NOMO-1 (cell line): Measurements from ENCODE around the gene AGMO.

Source experiments
- DNase-seq, 2 experiments: peaks; one replicate each; lab custom pipeline; 2025; ENCODE audit not compliant: unreplicated experiment in 2 of 2; lab: John Stamatoyannopoulos, UW

AGMO gene

DNA sequence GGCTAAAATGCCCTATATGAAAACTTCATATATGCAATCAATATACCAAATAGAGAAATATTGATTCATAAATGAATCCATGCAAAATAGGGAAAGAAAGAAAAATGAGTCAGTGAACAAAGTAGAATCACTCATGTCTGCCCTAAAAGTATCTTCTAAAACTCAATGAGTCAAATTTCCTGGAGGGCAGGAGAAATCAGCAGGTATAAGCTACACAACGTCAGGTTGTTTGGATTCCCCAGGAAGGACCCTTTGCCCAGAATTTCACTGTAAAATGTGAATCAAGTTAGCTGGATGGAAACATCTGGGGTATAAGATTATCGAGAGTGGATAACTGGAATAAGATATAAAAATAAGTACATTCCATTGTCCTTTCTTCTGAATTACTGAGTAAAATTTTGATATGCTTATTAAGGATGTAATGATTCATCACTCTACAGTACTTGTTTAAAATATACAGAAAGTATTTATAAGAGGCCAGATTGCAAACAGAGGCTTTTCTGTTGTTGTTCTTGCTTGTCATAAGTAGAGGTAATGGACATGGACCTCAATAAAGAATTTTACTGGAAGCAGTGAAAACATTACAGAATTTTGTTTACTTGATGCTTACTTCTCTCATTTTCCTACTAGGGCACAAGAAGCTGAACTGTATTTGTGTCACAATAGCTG is 99.0 kb downstream of the AGMO start:
- DNase-seq: no peak

DNA sequence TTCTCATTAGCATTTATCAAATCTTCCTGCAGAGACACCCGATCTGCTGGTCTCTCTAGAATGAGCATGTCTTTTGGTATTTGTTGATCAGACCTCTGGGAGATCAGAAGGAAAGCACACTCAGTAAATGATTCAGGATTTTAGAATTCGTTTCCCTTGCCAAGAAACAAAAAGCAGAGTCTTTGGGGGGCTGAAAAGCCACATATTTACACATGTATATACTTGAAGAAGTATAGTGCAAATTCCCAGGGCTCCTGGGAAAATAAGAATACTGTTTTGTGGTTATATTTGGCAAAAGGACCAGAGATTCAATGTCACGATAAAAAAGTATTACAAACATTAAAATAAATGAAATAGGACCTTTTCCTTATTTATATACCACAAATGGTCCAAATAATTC is 100.2 kb downstream of the AGMO start:
- DNase-seq: no peak

DNA sequence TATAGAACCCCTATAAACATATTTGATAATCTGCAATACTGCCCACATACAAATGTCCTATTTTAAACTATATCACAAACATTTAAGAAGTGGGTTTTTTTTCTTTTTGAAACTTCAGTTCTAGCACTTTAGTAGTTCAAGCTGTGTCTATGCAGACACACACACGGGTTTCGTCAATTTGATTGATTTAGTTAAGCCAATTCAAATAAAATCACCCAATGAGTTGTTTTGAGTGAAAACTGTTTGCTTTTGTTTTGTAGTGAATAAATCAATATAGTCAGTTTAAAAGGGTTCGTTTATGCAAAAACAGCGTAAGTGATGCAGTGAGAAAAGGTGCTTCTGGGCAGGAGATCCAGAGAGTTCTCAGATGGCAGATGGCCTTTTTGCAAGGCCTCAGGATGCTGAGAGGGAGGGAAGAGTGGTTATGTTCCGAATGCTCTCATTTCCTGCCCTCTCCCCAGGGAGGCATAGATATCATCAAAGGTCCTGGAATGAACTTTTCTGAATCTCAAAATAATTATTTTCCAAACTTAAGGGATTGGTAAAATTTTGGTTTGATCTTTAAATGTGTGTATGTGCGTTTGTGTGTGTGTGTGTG is 102.7 kb downstream of the AGMO start:
- no peak for DNase-seq

DNA sequence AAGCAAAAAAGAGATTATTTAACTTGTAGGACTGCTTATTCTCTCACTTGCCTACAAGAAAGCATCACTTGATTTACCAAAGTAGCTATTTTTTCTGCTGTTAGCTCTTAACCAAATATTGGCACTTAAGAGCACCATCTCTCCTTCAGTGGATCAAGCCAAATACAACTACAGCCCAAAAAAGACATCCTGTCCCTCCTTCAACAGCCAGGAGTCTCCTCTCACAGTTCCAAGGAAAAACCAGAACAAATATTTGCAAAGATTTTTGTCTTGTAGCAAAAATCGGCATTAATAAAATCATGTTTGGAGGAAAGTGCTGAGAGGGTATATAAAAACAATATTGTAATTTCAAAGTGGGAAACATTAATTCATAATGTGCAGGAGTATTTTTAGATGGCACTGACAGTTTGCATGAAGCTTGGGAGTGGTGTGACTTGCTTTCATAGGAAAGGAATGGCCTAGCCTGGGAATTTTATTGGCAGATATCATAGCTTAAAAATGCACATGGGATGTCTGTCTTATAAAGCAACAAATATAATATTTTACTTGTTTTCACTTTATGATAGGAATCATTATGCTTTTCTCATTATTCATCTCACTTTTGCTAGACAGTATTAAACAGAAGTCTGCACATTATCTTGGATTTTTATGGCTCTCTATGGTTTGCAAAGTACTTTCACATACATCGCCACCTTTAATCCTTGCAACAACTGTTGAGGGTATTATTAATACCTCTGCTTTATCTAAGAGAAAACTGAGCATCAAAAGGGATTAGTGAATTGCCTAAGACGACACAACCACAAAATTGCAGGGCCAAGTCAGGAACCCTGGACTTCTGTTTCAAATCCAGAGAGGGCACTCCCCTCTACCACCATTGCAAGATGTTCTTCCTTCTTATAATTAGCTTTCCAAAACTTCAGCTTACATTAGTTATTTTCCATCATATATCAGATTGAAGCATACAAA is 103.5 kb downstream of the AGMO start:
- no peak for DNase-seq

DNA sequence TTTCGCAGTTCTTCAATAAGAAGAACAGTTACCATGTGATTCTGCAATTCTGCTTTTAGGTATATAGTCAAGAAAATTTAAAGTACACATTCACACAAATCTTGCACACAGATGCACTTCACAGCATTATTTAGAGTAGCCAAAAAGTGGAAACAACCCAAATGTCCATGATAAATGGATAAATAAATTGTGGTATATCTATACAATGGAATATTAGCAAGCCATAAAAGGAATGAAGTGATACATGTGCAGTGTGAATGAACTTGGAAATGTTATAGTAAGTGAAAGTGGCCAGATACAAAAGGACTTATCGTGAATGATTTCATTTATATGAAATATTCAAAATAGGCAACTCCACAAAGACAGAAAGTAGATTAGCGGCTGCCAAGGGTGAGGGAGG is 109.1 kb downstream of the AGMO start:
- DNase-seq: no peak

DNA sequence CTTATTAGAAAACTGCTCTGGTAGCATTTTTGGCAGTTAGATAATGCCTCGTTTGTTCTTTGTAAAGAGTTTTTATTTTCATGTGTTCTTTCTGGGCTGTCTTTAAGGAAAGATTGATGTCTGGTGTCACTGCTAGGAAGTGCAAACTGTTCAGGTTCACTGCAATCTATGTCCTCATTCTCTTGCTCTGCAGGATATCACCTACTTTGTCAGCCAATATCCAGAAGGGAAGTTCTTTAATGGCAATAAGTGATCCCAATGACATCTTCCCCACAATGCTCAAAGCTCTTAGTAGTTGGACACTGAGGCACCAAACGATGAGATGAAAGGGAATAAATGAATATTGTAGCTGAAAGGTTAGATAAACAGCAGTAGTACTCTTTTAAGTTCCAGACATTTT is 115.1 kb downstream of the AGMO start:
- DNase-seq: no peak

DNA sequence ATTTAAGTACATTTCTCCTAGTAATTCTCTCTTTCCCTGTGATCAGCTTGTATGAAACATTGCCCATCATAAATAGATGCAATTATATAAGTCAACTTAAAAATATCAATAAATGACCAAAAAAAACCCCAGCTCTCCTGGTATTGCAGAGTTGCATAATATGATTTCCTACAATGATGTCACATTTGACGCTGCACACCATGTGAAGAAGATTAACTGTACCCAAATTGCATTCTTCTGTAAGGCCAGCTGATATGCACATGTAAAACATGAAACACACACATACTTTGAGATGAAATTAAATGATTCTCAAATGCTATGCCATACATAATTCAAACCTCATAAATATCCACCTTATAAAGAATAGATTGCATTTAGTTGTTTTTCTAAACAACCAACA is 115.5 kb downstream of the AGMO start:
- no peak for DNase-seq

DNA sequence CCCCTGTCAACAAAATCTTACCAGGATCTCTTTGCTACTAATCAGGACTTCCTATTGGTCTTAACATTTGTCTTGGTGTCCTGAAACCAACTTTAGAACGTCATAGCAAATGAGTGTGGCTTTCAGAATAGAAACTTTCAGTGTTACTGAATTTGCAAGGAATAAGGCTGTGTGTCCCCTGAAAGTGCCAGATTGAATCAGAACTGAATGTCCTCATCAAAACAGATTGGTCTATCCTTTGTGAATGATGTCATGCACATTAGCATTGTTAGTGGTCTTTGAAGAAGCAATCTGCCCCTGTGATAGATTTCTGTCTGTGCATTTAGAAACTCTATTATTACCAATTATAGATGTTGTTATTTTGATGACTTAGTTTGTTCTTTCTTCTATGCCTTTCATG is 119.9 kb downstream of the AGMO start:
- no peak for DNase-seq

DNA sequence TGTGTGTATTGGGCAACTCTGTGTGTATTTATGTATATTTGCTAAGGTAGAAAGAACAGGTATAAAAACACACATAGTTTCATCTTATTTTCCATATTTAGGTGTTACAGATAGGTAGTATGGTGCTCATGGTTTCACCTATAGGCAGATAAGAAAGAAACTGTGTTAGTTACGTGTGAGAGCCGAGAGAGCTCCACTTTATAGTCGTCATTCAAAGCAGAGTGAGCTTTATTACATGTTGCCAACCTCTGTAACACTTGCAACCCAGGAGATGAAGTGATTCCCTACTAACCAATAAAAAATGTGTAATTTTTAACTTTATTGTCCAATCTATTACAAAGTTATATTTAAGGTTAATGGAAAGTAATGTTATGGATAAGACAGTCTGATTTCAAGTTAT is 121.3 kb downstream of the AGMO start:
- DNase-seq: no peak

DNA sequence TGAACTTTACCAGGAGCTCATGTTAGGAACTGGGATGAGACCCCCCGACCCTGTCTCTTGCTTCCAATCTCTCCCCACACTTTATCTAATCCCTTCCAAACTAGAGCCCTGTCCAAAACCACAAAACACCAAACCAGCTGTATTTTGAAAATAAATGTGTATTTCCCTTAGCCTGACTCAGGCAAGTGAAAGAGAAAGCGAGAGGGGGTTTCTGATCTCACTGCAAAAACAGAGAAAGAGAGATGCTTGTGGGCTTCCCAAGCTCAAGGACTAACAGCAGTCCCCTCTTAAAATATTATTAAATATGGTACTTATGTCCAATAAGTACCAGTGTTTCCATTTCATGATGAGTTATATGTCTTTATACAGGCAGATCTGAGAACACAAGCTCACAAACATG is 122.0 kb downstream of the AGMO start:
- DNase-seq: no peak

DNA sequence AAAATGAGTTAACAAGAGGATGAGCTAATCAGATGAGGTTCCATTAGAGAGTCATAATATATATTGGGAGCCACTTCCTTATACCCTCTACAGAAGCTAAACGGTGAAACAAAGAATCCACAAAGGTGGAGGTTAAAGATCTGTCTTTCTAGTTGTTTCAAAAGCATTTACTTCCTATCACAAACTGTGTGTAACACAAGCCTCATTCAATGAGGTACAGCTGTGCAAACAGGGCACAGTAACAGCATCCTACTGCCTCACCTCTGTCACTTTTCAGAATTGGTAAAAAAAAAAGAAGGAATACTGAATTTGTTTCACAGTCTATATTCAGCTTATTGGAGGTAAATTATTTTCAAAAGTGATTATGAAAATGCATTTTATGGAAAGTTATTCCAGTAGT is 128.7 kb downstream of the AGMO start:
- DNase-seq: no peak

DNA sequence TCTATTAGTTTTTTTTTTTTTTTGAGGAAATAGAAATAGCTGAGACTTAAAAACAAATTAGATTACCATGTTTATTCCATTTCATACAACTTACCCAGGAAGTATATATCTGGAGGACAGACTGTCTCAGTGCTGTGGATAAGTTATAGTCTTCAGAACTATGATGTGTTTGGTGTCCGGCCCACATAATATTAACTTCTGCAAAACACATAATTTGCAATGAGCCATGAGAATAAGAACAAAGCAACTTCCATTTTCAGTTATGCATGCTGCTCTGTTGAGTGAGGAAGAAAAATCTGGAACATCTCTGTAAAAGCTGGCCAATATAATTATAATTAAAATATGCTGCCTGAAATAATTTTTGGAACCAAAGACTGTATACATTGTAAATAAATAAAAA is 130.9 kb downstream of the AGMO start:
- no peak for DNase-seq

DNA sequence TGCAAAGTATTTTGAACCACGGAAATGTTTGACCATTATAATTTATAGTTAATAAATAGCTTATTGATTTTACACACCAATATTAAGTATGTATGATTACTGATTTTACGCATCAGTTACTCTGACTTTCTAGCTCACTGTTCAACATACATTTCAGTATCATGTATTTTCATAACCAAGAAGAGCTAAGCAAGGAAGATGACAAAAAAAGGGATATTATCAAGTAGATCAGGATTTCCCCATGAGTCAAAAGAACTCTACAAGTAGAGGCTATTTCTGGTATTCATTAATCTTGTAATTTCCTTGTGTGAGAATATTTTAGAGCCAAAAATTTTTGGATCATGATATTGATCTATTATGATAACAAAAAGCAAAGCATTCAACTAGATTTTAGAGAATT is 131.6 kb downstream of the AGMO start:
- DNase-seq: no peak

DNA sequence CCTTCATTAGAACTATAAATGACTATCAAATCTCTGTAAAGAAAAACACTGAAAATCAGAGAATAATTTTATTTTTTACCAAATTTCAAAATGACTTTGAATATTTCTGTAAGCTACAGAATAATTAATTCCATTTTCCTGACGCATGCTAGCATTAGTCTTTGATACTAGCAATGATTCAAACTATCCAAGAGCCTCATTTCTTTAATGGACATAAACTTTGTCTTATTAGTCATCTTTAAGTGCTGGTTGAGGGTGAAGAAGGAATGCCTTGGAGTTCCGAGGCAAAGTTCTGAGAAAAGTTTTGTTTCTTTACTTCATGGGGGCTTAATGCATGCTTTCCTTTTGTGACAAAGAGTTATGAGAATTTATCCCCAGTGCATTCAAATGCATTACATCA is 137.3 kb downstream of the AGMO start:
- no peak for DNase-seq

DNA sequence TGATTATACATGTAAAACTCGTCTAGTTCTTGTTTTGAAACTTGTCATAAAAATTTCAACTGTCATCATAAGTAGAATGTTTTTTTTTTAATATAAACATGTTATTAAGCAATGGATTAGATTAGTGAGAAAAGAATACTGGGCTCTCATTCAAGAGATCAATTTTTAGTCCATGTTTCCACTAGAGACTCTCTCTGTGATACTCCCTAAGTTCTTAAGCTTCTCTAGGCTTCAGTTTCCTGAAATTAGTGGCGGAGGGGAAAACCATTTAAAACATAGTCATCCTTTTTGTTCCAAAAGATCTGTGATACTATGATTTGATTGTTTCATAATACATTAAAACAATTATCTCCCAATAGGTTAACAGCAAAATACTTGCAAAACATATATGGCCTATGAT is 142.2 kb downstream of the AGMO start:
- DNase-seq: no peak

DNA sequence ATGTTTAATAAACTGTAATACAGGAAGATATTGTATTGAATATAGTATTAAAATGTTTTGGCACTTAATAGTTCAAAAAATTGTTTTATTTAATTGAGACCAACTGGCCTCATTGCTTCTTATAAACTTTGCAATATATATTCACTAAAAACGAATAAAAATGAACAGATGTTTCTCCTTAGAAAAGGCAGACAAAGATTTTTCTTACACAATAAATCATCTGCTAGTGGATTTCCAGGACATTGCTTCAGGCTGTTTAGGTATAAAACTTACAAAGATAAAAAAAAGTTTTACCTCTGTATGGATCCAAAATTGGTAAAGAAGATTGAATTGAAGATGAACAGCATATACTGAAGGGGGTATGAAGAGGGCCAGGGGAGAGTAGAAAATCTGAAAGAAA is 143.6 kb downstream of the AGMO start:
- DNase-seq: no peak

DNA sequence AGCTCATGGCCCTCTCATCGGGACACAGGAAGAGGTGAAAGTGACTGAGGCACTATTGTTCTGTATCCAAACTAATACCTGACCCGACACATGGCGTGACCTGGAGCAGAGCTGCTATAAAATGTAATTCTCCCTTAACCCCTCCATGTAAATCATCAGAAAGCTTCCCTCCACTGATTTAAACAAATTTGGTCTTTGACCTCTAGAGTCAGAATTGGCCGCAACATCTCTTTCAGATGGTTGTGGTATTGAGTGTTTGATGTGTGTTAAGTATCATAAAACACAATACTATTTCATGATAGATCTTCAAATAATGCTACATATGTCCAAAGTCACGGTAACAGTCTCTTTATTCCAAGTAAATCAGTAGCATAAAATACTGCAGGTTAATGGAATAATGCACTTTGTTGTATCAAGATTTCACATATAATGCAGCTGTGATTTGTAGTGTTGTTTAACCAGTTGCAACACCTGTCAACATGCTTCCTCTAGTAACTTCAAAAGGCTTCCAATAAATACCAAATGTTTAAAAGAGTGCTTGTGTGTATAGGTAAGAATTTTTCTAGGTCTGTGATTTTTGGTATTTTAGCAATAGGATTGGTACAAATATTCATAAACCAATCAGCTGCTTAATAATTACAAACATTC is 144.3 kb downstream of the AGMO start:
- DNase-seq: no peak

DNA sequence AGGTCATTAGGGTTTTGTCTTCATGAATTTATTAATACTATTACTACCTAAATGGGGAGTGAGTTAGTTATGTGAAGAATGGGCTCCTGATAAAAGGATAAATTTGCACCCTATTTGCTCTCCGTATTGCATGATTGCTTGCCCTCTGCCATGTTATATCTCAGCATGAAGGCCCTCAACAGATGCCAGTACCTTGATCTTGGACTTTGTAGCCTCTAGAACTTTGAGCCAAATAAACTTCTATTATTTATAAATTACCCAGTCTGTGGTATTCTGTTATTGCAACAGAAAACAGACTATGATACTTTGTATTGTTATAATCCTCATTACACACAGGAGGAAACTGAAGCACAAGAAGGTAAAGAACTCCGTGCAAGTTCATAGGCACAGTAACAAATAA is 150.8 kb downstream of the AGMO start:
- DNase-seq: no peak

DNA sequence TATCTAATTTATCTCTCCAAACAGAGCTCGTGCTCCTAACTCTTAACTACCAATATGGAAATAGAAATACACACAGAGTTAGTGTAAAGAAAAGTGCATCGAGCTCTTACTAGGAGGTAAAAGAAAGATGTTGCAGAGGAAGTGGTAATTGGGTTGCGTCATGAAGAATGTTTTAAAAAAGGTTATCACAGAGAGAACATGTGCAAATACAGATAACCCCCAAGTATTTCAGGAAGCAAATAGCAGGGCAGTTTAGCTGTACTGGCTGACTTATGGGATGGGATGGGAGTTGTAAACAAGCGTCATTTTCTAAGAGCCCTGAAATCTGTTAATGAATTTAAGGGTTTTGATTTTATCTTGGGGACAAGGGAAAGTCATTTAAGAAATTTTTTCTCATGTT is 153.9 kb downstream of the AGMO start:
- peak; percentile 60 to 74 for DNase-seq

DNA sequence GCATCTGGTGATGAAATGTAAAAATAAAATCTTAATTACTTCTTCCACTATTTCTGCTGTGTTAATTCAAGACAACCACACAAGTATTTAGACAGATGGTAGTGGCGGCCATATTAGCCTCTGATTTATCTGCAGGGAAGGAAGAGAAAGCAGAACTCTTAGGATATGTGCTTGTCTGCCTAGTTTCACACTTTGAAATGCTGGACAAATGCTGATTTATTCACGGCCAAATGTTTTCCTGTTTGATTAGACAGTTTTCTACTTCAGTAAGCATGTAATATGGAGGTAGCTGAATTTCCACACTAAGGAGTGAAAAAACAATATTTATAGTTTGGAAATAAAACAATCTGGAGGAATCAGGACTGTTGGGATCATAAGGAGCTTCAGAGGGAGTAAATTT is 158.1 kb downstream of the AGMO start:
- DNase-seq: peak; percentile 36 to 76

DNA sequence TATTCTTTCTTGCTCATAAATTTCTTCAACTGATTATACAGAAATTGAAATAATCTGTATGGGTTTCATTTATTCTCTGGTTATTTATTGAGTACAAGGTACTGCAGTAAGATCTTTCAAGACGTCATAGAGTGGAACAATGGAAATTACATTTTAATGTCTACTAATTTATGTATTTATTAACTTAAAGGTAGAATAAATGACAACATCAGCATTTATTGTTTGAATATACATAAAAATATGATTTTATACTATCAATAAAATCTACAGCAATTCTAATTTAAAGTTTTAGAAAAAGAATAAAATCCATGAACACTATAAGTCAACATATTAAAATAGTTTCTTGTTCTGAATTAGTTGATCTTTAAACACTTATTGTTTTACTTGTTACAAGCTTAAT is 158.5 kb downstream of the AGMO start:
- DNase-seq: no peak
